Trophoblast cell (in vitro differentiated cells and primary cell): ENCODE data around the gene PLCB2.

ENCODE experiments used
- DNase-seq, 2 donors: peaks; one replicate each; pipeline ENCODE4 v3.0.0-alpha.2; 2016
- H2AFZ ChIP-seq: 2 replicates; pipeline ENCODE4 v1.6.1; 2013; ENCODE audit warnings: low read length, moderate library complexity, mild to moderate bottlenecking; ENCODE audit not compliant: insufficient read depth, poor library complexity
- H2AK5ac ChIP-seq: 2 replicates; pipeline ENCODE4 v1.6.1; 2013; ENCODE audit warnings: mild to moderate bottlenecking, low read length
- H2BK120ac ChIP-seq: 2 replicates; pipeline ENCODE4 v1.6.1; 2013; ENCODE audit warnings: low read length, mild to moderate bottlenecking, moderate library complexity; ENCODE audit not compliant: insufficient read depth, poor library complexity
- H2BK12ac ChIP-seq: 2 replicates; pipeline ENCODE4 v1.6.1; 2013; ENCODE audit warnings: mild to moderate bottlenecking, low read length, moderate library complexity
- H2BK5ac ChIP-seq: 2 replicates; pipeline ENCODE4 v1.6.1; 2013; ENCODE audit warnings: low read length, low read depth, moderate library complexity, mild to moderate bottlenecking; ENCODE audit not compliant: poor library complexity
- H3K14ac ChIP-seq: 2 replicates; pipeline ENCODE4 v1.6.1; 2013; ENCODE audit warnings: mild to moderate bottlenecking, low read length
- H3K18ac ChIP-seq: 2 replicates; pipeline ENCODE4 v1.6.1; 2013; ENCODE audit warnings: mild to moderate bottlenecking, low read length
- H3K23ac ChIP-seq: 2 replicates; pipeline ENCODE4 v1.6.1; 2013; ENCODE audit warnings: low read length
- H3K27ac ChIP-seq: 2 replicates; pipeline ENCODE4 v1.5.1; 2013; ENCODE audit warnings: low read depth, mild to moderate bottlenecking, inconsistent platforms, low read length, moderate library complexity
- H3K27me3 ChIP-seq: 2 replicates; pipeline ENCODE4 v1.6.1; 2013; ENCODE audit warnings: inconsistent platforms, mild to moderate bottlenecking, low read length, moderate library complexity; ENCODE audit not compliant: insufficient read depth
- H3K36me3 ChIP-seq, 2 experiments: 1 replicate in 1 of 2; 2 replicates in 1 of 2; pipeline ENCODE4 v1.6.1; 2013; ENCODE audit warnings: low read length in 2 of 2, mild to moderate bottlenecking in 2 of 2, moderate library complexity in 1 of 2; ENCODE audit not compliant: insufficient read depth in 2 of 2, control insufficient read depth in 1 of 2
- H3K4ac ChIP-seq: 2 replicates; pipeline ENCODE4 v1.6.1; 2013; ENCODE audit warnings: low read depth, mild to moderate bottlenecking, low read length, moderate library complexity
- H3K4me1 ChIP-seq, 2 experiments: 1 replicate in 1 of 2; 2 replicates in 1 of 2; pipeline ENCODE4 v1.6.1; 2013; ENCODE audit warnings: low read length in 2 of 2, mild to moderate bottlenecking in 2 of 2, moderate library complexity in 1 of 2; ENCODE audit not compliant: insufficient read depth in 2 of 2, control insufficient read depth in 1 of 2
- H3K4me2 ChIP-seq: 2 replicates; pipeline ENCODE4 v1.6.1; 2013; ENCODE audit warnings: inconsistent platforms, mild to moderate bottlenecking, low read length, moderate library complexity
- H3K4me3 ChIP-seq: 2 replicates; pipeline ENCODE4 v1.5.1; 2013; ENCODE audit warnings: mild to moderate bottlenecking, low read depth, low read length, inconsistent platforms
- H3K79me1 ChIP-seq: one replicate; pipeline ENCODE4 v1.6.1; 2013; ENCODE audit warnings: low read length
- H3K79me2 ChIP-seq: 2 replicates; pipeline ENCODE4 v1.6.1; 2013; ENCODE audit warnings: low read length, mild to moderate bottlenecking; ENCODE audit not compliant: control insufficient read depth, insufficient read depth, poor library complexity
- H3K9ac ChIP-seq: 2 replicates; pipeline ENCODE4 v1.6.1; 2013; ENCODE audit warnings: mild to moderate bottlenecking, low read length
- H3K9me3 ChIP-seq: 2 replicates; pipeline ENCODE4 v1.6.1; 2013; ENCODE audit warnings: low read depth, mild to moderate bottlenecking, control low read depth, inconsistent platforms, low read length; ENCODE audit not compliant: insufficient read depth
- H4K12ac ChIP-seq: 2 replicates; pipeline ENCODE4 v1.6.1; 2013; ENCODE audit warnings: low read depth, mild to moderate bottlenecking, low read length, moderate library complexity
- H4K8ac ChIP-seq: 2 replicates; pipeline ENCODE4 v1.6.1; 2013; ENCODE audit warnings: low read depth, mild to moderate bottlenecking, low read length, moderate library complexity
- H4K91ac ChIP-seq: one replicate; pipeline ENCODE4 v1.6.1; 2013; ENCODE audit warnings: low read depth, mild to moderate bottlenecking, low read length, moderate library complexity
- WGBS: extraction: QIAGEN DNeasy Blood & Tissue Kit; methylation state at CpG from one replicate; pipeline ENCODE4 v1.1.7; 2013; ENCODE audit warnings: missing lambda C conversion rate; ENCODE audit not compliant: insufficient read length, insufficient coverage; ENCODE audit errors: extremely low coverage; 5-methylcytosine and 5-hydroxymethylcytosine counted together

PLCB2 gene

GRCh38 chr15:40277471-40277870, 30.3 kb downstream of the PLCB2 start:
- Histone ChIP-seq H2AK5ac (no peak overlapping the region), H3K27me3 (peaks cover 26% of the 10 kb centered on the region), H3K9me3 (peaks cover 4% of the 10 kb centered on the region), H3K4ac (no peak overlapping the region), H2BK5ac (no peak overlapping the region), H3K4me1 (peaks cover 10 to 15% of the 10 kb centered on the region in 2 experiments), H2AFZ (no peak overlapping the region), H4K91ac (no peak overlapping the region), H3K79me1 (no peaks in the 10 kb centered on the region), H3K79me2 (no peaks in the 10 kb centered on the region), H3K36me3 (peaks cover 0 to 2% of the 10 kb centered on the region in 2 experiments), H3K18ac (no peak overlapping the region), H3K4me3 (no peak overlapping the region), H3K14ac (no peak overlapping the region), H2BK12ac (no peak overlapping the region), H4K8ac (no peak overlapping the region), H4K12ac (no peak overlapping the region), H3K27ac (no peak overlapping the region), H3K4me2 (no peak overlapping the region), H3K23ac (no peak overlapping the region), H3K9ac (no peak overlapping the region), H2BK120ac (no peak overlapping the region)
- DNase-seq = no peak
- no CpG with 5 or more reads among the region's 16 CpGs for WGBS

- Histone ChIP-seq H3K14ac (no peak overlapping the region), H3K4me3 (no peak overlapping the region), H3K79me1 (no peaks in the 10 kb centered on the region), H2BK120ac (no peak overlapping the region), H3K9ac (no peak overlapping the region), H3K27me3 (peaks cover 20% of the 10 kb centered on the region), H4K8ac (no peak overlapping the region), H3K79me2 (no peaks in the 10 kb centered on the region), H4K91ac (no peak overlapping the region), H3K9me3 (peaks cover 2% of the 10 kb centered on the region), H4K12ac (no peak overlapping the region), H3K4ac (no peak overlapping the region), H2BK12ac (no peak overlapping the region), H3K18ac (no peak overlapping the region), H2AFZ (no peak overlapping the region), H3K4me1 (peaks cover 7 to 10% of the 10 kb centered on the region in 2 experiments), H3K27ac (no peak overlapping the region), H3K36me3 (peaks cover 0 to 2% of the 10 kb centered on the region in 2 experiments), H3K23ac (no peak overlapping the region), H2AK5ac (no peak overlapping the region), H2BK5ac (no peak overlapping the region), H3K4me2 (no peak overlapping the region)
- DNase-seq = no peak
- no CpG with 5 or more reads among the region's 4 CpGs for WGBS
These were observed 30.8 kb downstream of the PLCB2 start for GRCh38 chr15:40276927-40277326.

- Histone ChIP-seq H2AK5ac (no peak overlapping the region), H3K9ac (no peak overlapping the region), H3K18ac (no peak overlapping the region), H3K4me1 (peaks cover 2 to 4% of the 10 kb centered on the region in 2 experiments), H3K36me3 (peaks cover 0 to 2% of the 10 kb centered on the region in 2 experiments), H3K4me2 (no peak overlapping the region), H3K79me1 (no peaks in the 10 kb centered on the region), H3K4ac (no peak overlapping the region), H4K12ac (no peak overlapping the region), H2BK120ac (no peak overlapping the region), H3K27me3 (peaks cover 11% of the 10 kb centered on the region), H3K9me3 (peaks cover 2% of the 10 kb centered on the region), H3K79me2 (no peaks in the 10 kb centered on the region), H2BK12ac (no peak overlapping the region), H3K14ac (no peak overlapping the region), H4K8ac (no peak overlapping the region), H3K27ac (no peak overlapping the region), H4K91ac (no peak overlapping the region), H3K4me3 (no peak overlapping the region), H2BK5ac (no peak overlapping the region), H2AFZ (no peak overlapping the region), H3K23ac (no peak overlapping the region)
- no peak for DNase-seq
- no CpG with 5 or more reads among the region's 7 CpGs for WGBS
These were observed 31.8 kb downstream of the PLCB2 start for GRCh38 chr15:40275954-40276353.

DNA sequence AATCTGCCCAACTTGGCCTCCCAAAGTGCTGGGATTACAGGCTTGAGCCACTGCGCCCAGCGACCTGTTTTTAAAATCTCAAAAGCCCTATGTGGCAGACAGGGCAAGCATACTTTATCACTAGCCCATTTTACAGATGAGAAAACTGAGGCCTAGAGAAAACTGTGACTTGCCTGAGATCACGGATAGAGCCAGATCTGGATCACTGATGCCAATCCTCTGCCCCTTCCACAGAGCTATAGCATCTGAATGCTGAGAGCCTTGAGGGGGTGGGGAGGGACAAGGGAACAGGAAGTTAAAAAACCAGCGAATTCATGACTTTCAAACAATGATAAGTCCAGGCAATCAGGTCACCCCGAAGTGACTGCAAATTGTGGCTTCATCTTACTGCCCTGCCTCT, 32.2 kb downstream of the PLCB2 start:
- Histone ChIP-seq H2AFZ (no peak overlapping the region), H2BK12ac (no peak overlapping the region), H2BK120ac (no peak overlapping the region), H3K27ac (no peak overlapping the region), H2AK5ac (no peak overlapping the region), H3K23ac (no peak overlapping the region), H3K14ac (no peak overlapping the region), H4K91ac (no peak overlapping the region), H3K4me3 (no peak overlapping the region), H3K4me1 (peaks cover 2 to 3% of the 10 kb centered on the region in 2 experiments), H3K4ac (no peak overlapping the region), H4K12ac (no peak overlapping the region), H3K27me3 (peaks cover 6% of the 10 kb centered on the region), H3K4me2 (no peak overlapping the region), H2BK5ac (no peak overlapping the region), H3K79me1 (no peaks in the 10 kb centered on the region), H4K8ac (no peak overlapping the region), H3K18ac (no peak overlapping the region), H3K9ac (no peak overlapping the region), H3K9me3 (peaks cover 2% of the 10 kb centered on the region), H3K79me2 (no peaks in the 10 kb centered on the region), H3K36me3 (peaks cover 0 to 2% of the 10 kb centered on the region in 2 experiments)
- WGBS = no CpG with 5 or more reads among the region's 5 CpGs
- DNase-seq = no peak
